ENCODE measurements around the gene OPHN1.

Gene OPHN1

GRCh38 chrX:68284281-68284904 lies 148.9 kb downstream of the OPHN1 start:
- TF ChIP-seq SIN3A (IDR thresholded peaks at IDR 0.05; ENCODE audit: borderline replicate concordance, insufficient read depth, low read length) (no peak), POLR2AphosphoS5 (IDR thresholded peaks at IDR 0.05; ENCODE audit: low read depth, low read length) (no peak), REST (IDR thresholded peaks at IDR 0.05; ENCODE audit: insufficient read depth in 1 of 2, low read depth in 2 of 2, low read length in 2 of 2) (no peak), TAF1 (IDR thresholded peaks at IDR 0.05; ENCODE audit: borderline replicate concordance, insufficient read depth, low read length) (no peak), FOXP2 (optimal IDR thresholded peaks at IDR 0.05; ENCODE audit: borderline replicate concordance, extremely low read depth, extremely low read length, insufficient read depth) (no peak)

GRCh38 chrX:68273887-68274286 lies 159.4 kb downstream of the OPHN1 start:
- TF ChIP-seq TAF1 (IDR thresholded peaks at IDR 0.05; ENCODE audit: borderline replicate concordance, insufficient read depth, low read length) (no peak), FOXP2 (optimal IDR thresholded peaks at IDR 0.05; ENCODE audit: borderline replicate concordance, extremely low read depth, extremely low read length, insufficient read depth) (no peak), POLR2AphosphoS5 (IDR thresholded peaks at IDR 0.05; ENCODE audit: low read depth, low read length) (no peak), REST (IDR thresholded peaks at IDR 0.05; ENCODE audit: insufficient read depth in 1 of 2, low read depth in 2 of 2, low read length in 2 of 2) (no peak), SIN3A (IDR thresholded peaks at IDR 0.05; ENCODE audit: borderline replicate concordance, insufficient read depth, low read length) (no peak)

GRCh38 chrX:68261060-68261672 lies 172.1 kb downstream of the OPHN1 start:
- TF ChIP-seq POLR2AphosphoS5 (IDR thresholded peaks at IDR 0.05; ENCODE audit: low read depth, low read length): no peak

GRCh38 chrX:68256990-68257389 lies 176.3 kb downstream of the OPHN1 start:
- TF ChIP-seq POLR2AphosphoS5 (IDR thresholded peaks at IDR 0.05; ENCODE audit: low read depth, low read length) (no peak), TAF1 (IDR thresholded peaks at IDR 0.05; ENCODE audit: borderline replicate concordance, insufficient read depth, low read length) (no peak), REST (IDR thresholded peaks at IDR 0.05; ENCODE audit: insufficient read depth in 1 of 2, low read depth in 2 of 2, low read length in 2 of 2) (no peak), FOXP2 (optimal IDR thresholded peaks at IDR 0.05; ENCODE audit: borderline replicate concordance, extremely low read depth, extremely low read length, insufficient read depth) (no peak), SIN3A (IDR thresholded peaks at IDR 0.05; ENCODE audit: borderline replicate concordance, insufficient read depth, low read length) (no peak)

GRCh38 chrX:68254738-68255645 lies 178.3 kb downstream of the OPHN1 start:
- no peak for TF ChIP-seq TAF1 (IDR thresholded peaks at IDR 0.05; ENCODE audit: borderline replicate concordance, insufficient read depth, low read length)
- no peak for TF ChIP-seq REST (IDR thresholded peaks at IDR 0.05; ENCODE audit: insufficient read depth in 1 of 2, low read depth in 2 of 2, low read length in 2 of 2)
- TF ChIP-seq FOXP2 (optimal IDR thresholded peaks at IDR 0.05; ENCODE audit: borderline replicate concordance, extremely low read depth, extremely low read length, insufficient read depth): no peak
- TF ChIP-seq POLR2AphosphoS5 (IDR thresholded peaks at IDR 0.05; ENCODE audit: low read depth, low read length): no peak
- no peak for TF ChIP-seq SIN3A (IDR thresholded peaks at IDR 0.05; ENCODE audit: borderline replicate concordance, insufficient read depth, low read length)
